SKM-1 treated with dmso at 0.1 percent for 144 hours (cell line): ENCODE data around the gene VIPR2.

Source experiments
- DNase-seq: peaks from one replicate; lab custom pipeline; 2025; ENCODE audit not compliant: unreplicated experiment; lab: John Stamatoyannopoulos, UW

The VIPR2 gene

GRCh38 chr7:159121476-159121875 is 23.2 kb downstream of the VIPR2 start:
- no peak for DNase-seq

- DNase-seq = no peak
Observed at GRCh38 chr7:159121068-159121467, 23.6 kb downstream of the VIPR2 start.

- DNase-seq = no peak
Observed at GRCh38 chr7:159120540-159120919, 24.1 kb downstream of the VIPR2 start.

- no peak for DNase-seq
Observed at GRCh38 chr7:159119851-159120539, 24.7 kb downstream of the VIPR2 start.

GRCh38 chr7:159119026-159119741 is 25.5 kb downstream of the VIPR2 start:
- no peak for DNase-seq

GRCh38 chr7:159118623-159119022 is 26.0 kb downstream of the VIPR2 start:
- DNase-seq = no peak

- DNase-seq = no peak
Observed at GRCh38 chr7:159118197-159118595, 26.5 kb downstream of the VIPR2 start.

- DNase-seq = no peak
Observed at GRCh38 chr7:159117366-159118196, 27.1 kb downstream of the VIPR2 start.

GRCh38 chr7:159116581-159117339 is 27.9 kb downstream of the VIPR2 start:
- DNase-seq = no peak

GRCh38 chr7:159115601-159116501 is 28.8 kb downstream of the VIPR2 start:
- no peak for DNase-seq

GRCh38 chr7:159114981-159115380 is 29.7 kb downstream of the VIPR2 start:
- no peak for DNase-seq

GRCh38 chr7:159114096-159114495 is 30.6 kb downstream of the VIPR2 start:
- DNase-seq = no peak

GRCh38 chr7:159113056-159113455 is 31.6 kb downstream of the VIPR2 start:
- no peak for DNase-seq

- no peak for DNase-seq
Observed at GRCh38 chr7:159112136-159113011, 32.3 kb downstream of the VIPR2 start.

- DNase-seq = no peak
Observed at GRCh38 chr7:159109653-159110035, 35.0 kb downstream of the VIPR2 start.

GRCh38 chr7:159108941-159109652 is 35.6 kb downstream of the VIPR2 start:
- DNase-seq = no peak

- DNase-seq = no peak
Observed at GRCh38 chr7:159108491-159108890, 36.2 kb downstream of the VIPR2 start.

- DNase-seq = no peak
Observed at GRCh38 chr7:159107161-159107892, 37.3 kb downstream of the VIPR2 start.
